Ishikawa (cell line): ENCODE data around the gene SNAP29.

ENCODE experiments used
- CEBPB ChIP-seq: IDR thresholded peaks from 2 replicates; pipeline ENCODE4 v1.6.1; 2012
- CREB1 ChIP-seq: IDR thresholded peaks from 2 replicates; pipeline ENCODE4 v1.6.1; 2012; ENCODE audit warnings: low read depth
- EGR1 ChIP-seq: IDR thresholded peaks from 2 replicates; pipeline ENCODE4 v1.6.1; 2012
- EP300 ChIP-seq: IDR thresholded peaks from 2 replicates; pipeline ENCODE4 v1.6.1; 2012; ENCODE audit warnings: borderline replicate concordance
- FOXM1 ChIP-seq: IDR thresholded peaks from 2 replicates; pipeline ENCODE4 v1.6.1; 2012; ENCODE audit warnings: low read depth, borderline replicate concordance
- MAX ChIP-seq: IDR thresholded peaks from 2 replicates; pipeline ENCODE4 v1.6.1; 2012
- NFIC ChIP-seq: IDR thresholded peaks from 2 replicates; pipeline ENCODE4 v1.6.1; 2012
- RAD21 ChIP-seq: IDR thresholded peaks from 2 replicates; pipeline ENCODE4 v1.6.1; 2012; ENCODE audit warnings: low read depth
- TAF1 ChIP-seq: IDR thresholded peaks from 2 replicates; pipeline ENCODE4 v1.6.1; 2012; ENCODE audit warnings: low read depth, mild to moderate bottlenecking
- TCF12 ChIP-seq: IDR thresholded peaks from 2 replicates; pipeline ENCODE4 v1.6.1; 2012; ENCODE audit warnings: low read depth
- TEAD4 ChIP-seq: IDR thresholded peaks from 2 replicates; pipeline ENCODE4 v1.6.1; 2012
- YY1 ChIP-seq: IDR thresholded peaks from 2 replicates; pipeline ENCODE4 v1.6.1; 2012; ENCODE audit warnings: low read depth
- ZBTB7A ChIP-seq: IDR thresholded peaks from 2 replicates; pipeline ENCODE4 v1.6.1; 2012; ENCODE audit warnings: low read depth
- TF ChIP-seq, protein P1 (sequence below): IDR thresholded peaks from 2 replicates; pipeline ENCODE4 v1.6.1; 2012
- TF ChIP-seq, protein P2 (sequence below): IDR thresholded peaks from 2 replicates; pipeline ENCODE4 v1.6.1; 2012; ENCODE audit warnings: low read depth, mild to moderate bottlenecking

The SNAP29 gene

GRCh38 chr22:20937031-20937793, 78.4 kb downstream of the SNAP29 start:
- TF ChIP-seq, protein P1, sequence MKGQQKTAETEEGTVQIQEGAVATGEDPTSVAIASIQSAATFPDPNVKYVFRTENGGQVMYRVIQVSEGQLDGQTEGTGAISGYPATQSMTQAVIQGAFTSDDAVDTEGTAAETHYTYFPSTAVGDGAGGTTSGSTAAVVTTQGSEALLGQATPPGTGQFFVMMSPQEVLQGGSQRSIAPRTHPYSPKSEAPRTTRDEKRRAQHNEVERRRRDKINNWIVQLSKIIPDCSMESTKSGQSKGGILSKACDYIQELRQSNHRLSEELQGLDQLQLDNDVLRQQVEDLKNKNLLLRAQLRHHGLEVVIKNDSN: no peak
- TF ChIP-seq, protein P2, sequence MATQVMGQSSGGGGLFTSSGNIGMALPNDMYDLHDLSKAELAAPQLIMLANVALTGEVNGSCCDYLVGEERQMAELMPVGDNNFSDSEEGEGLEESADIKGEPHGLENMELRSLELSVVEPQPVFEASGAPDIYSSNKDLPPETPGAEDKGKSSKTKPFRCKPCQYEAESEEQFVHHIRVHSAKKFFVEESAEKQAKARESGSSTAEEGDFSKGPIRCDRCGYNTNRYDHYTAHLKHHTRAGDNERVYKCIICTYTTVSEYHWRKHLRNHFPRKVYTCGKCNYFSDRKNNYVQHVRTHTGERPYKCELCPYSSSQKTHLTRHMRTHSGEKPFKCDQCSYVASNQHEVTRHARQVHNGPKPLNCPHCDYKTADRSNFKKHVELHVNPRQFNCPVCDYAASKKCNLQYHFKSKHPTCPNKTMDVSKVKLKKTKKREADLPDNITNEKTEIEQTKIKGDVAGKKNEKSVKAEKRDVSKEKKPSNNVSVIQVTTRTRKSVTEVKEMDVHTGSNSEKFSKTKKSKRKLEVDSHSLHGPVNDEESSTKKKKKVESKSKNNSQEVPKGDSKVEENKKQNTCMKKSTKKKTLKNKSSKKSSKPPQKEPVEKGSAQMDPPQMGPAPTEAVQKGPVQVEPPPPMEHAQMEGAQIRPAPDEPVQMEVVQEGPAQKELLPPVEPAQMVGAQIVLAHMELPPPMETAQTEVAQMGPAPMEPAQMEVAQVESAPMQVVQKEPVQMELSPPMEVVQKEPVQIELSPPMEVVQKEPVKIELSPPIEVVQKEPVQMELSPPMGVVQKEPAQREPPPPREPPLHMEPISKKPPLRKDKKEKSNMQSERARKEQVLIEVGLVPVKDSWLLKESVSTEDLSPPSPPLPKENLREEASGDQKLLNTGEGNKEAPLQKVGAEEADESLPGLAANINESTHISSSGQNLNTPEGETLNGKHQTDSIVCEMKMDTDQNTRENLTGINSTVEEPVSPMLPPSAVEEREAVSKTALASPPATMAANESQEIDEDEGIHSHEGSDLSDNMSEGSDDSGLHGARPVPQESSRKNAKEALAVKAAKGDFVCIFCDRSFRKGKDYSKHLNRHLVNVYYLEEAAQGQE: no peak
- TF ChIP-seq EP300 (no peak), EGR1 (no peak), ZBTB7A (no peak), FOXM1 (no peak), RAD21 (no peak), CREB1 (no peak), TEAD4 (no peak), TCF12 (no peak), MAX (no peak)

- TF ChIP-seq EP300 (no peak), YY1 (no peak), RAD21 (no peak), NFIC (no peak), EGR1 (no peak), CREB1 (no peak), CEBPB (no peak), TCF12 (no peak), FOXM1 (no peak), ZBTB7A (no peak), MAX (no peak), TAF1 (no peak), TEAD4 (no peak)
- TF ChIP-seq, protein P2: no peak
- TF ChIP-seq, protein P1: no peak
Measured at GRCh38 chr22:20937794-20938671, 79.2 kb downstream of the SNAP29 start.

- no peak for TF ChIP-seq YY1
- no peak for TF ChIP-seq EP300
- no peak for TF ChIP-seq ZBTB7A
- TF ChIP-seq NFIC: no peak
- TF ChIP-seq CREB1: no peak
- TF ChIP-seq EGR1: no peak
- TF ChIP-seq MAX: no peak
- no peak for TF ChIP-seq TAF1
- TF ChIP-seq CEBPB: no peak
- TF ChIP-seq, protein P2: no peak
- TF ChIP-seq TCF12: no peak
- TF ChIP-seq, protein P1: no peak
- no peak for TF ChIP-seq TEAD4
- TF ChIP-seq RAD21: no peak
- no peak for TF ChIP-seq FOXM1
Measured at GRCh38 chr22:20940186-20940651, 81.4 kb downstream of the SNAP29 start.
